Measurements from ENCODE around the gene ZFP64.

DNA sequence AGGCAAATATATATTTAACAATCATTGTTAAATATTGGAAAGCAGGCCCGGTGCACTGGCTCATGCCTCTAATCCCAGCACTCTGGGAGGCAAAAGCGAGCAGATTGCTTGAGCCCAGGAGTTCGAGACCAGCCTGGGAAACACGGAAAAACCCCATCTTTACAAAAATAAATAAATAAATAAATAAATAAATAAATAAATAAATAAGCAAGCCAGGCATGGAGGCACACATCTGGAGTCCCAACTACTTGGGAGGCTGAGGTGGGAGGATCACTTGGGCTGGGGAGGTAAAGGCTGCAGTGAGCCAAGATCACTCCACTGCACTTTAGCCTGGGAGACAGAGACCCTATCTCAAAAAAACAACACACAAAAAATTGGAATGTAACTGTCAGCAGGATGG lies 53.7 kb downstream of the ZFP64 start:
- TF ChIP-seq, protein P1, sequence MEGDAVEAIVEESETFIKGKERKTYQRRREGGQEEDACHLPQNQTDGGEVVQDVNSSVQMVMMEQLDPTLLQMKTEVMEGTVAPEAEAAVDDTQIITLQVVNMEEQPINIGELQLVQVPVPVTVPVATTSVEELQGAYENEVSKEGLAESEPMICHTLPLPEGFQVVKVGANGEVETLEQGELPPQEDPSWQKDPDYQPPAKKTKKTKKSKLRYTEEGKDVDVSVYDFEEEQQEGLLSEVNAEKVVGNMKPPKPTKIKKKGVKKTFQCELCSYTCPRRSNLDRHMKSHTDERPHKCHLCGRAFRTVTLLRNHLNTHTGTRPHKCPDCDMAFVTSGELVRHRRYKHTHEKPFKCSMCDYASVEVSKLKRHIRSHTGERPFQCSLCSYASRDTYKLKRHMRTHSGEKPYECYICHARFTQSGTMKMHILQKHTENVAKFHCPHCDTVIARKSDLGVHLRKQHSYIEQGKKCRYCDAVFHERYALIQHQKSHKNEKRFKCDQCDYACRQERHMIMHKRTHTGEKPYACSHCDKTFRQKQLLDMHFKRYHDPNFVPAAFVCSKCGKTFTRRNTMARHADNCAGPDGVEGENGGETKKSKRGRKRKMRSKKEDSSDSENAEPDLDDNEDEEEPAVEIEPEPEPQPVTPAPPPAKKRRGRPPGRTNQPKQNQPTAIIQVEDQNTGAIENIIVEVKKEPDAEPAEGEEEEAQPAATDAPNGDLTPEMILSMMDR (IDR thresholded peaks at IDR 0.05; ENCODE audit: low read depth, low read length) = no peak
- TF ChIP-seq EZH2phosphoT487 (IDR thresholded peaks at IDR 0.05; ENCODE audit: low read depth) = no peak
